Right atrium auricular region (tissue), 2 donors: ENCODE data around the gene PLPPR3. TPM values are rescaled to one million over a fixed set of nuclear protein-coding genes. Genes with fewer than 3 reads are reported as not detected.

Experiments used
- DNase-seq: peaks from one replicate; pipeline ENCODE4 v3.0.0-alpha.2; 2019; ENCODE audit warnings: low spot score
- H3K27ac ChIP-seq, 2 donors: fragments of 200-600 bp; sonication (generic); 1 replicate in 1 of 2; 2 replicates in 1 of 2; pipeline ENCODE4 v1.5.1; 2016 to 2019
- H3K27me3 ChIP-seq, 2 donors: fragments of 200-600 bp; sonication (generic); one replicate each; pipeline versions ENCODE4 v1.5.1 to v1.6.0; 2017 to 2019
- H3K36me3 ChIP-seq: fragments of 200-600 bp; sonication (generic); one replicate; pipeline ENCODE4 v1.5.1; 2016
- H3K4me1 ChIP-seq, 2 donors: fragments of 200-600 bp; sonication (generic); one replicate each; pipeline versions ENCODE4 v1.5.1 to v1.6.0; 2017 to 2019
- H3K4me3 ChIP-seq, 2 donors: fragments of 200-600 bp; sonication (generic); 1 replicate in 1 of 2; 2 replicates in 1 of 2; pipeline ENCODE4 v1.5.1; 2017 to 2019; ENCODE audit warnings: mild to moderate bottlenecking in 1 of 2, moderate library complexity in 1 of 2
- H3K9me3 ChIP-seq, 2 donors: fragments of 200-600 bp; sonication (generic); one replicate each; pipeline ENCODE4 v1.5.1; 2019
- CTCF ChIP-seq, 2 donors: fragments of 200-600 bp; sonication (generic); IDR thresholded peaks; one replicate each; pipeline ENCODE4 v1.5.1; 2019; ENCODE audit warnings: antibody characterized with exemption in 2 of 2
- total RNA-seq, 2 donors: library from RNA; depleted of rRNA; stranded (reverse); fragments of >200 nt; gene quantifications; one replicate each; pipeline ENCODE4 v1.1.0, GENCODE V29; 2016

Gene PLPPR3
- total RNA-seq, 2 donors from 2014 or later: not detected

GRCh38 chr19:776549-776948, 45.2 kb downstream of the PLPPR3 start:
- no peaks in the 10 kb centered on the region for H3K36me3 ChIP-seq
- no peak for TF ChIP-seq CTCF (IDR thresholded peaks at IDR 0.05)
- no peak overlapping the region for H3K27ac ChIP-seq
- H3K4me1 ChIP-seq: no peaks in the 10 kb centered on the region
- DNase-seq: no peak
- H3K4me3 ChIP-seq: no peak overlapping the region
- H3K27me3 ChIP-seq: no peaks in the 10 kb centered on the region
- no peaks in the 10 kb centered on the region for H3K9me3 ChIP-seq

- Histone ChIP-seq H3K4me1 (peaks cover 0 to 3% of the 10 kb centered on the region in 2 donors), H3K27ac (no peak overlapping the region), H3K27me3 (no peaks in the 10 kb centered on the region), H3K4me3 (no peak overlapping the region), H3K9me3 (no peaks in the 10 kb centered on the region), H3K36me3 (no peaks in the 10 kb centered on the region)
- TF ChIP-seq CTCF (IDR thresholded peaks at IDR 0.05): no peak
- no peak for DNase-seq
These were observed 48.9 kb downstream of the PLPPR3 start for GRCh38 chr19:772730-773436.

GRCh38 chr19:772063-772462, 49.7 kb downstream of the PLPPR3 start:
- Histone ChIP-seq H3K27ac (no peak overlapping the region), H3K36me3 (no peaks in the 10 kb centered on the region), H3K4me1 (peaks cover 0 to 3% of the 10 kb centered on the region in 2 donors), H3K9me3 (no peaks in the 10 kb centered on the region), H3K4me3 (no peak overlapping the region), H3K27me3 (no peaks in the 10 kb centered on the region)
- no peak for DNase-seq
- no peak for TF ChIP-seq CTCF (IDR thresholded peaks at IDR 0.05)

GRCh38 chr19:771332-771785, 50.4 kb downstream of the PLPPR3 start:
- Histone ChIP-seq H3K27me3 (no peaks in the 10 kb centered on the region), H3K4me1 (peaks cover 0 to 3% of the 10 kb centered on the region in 2 donors), H3K9me3 (no peaks in the 10 kb centered on the region), H3K27ac (no peak overlapping the region), H3K36me3 (no peaks in the 10 kb centered on the region), H3K4me3 (no peak overlapping the region)
- DNase-seq: no peak
- peak in 1 of 2 donors; percentile 69 for TF ChIP-seq CTCF (IDR thresholded peaks at IDR 0.05)

GRCh38 chr19:769616-770015, 52.1 kb downstream of the PLPPR3 start:
- H3K27ac ChIP-seq: no peak overlapping the region
- H3K36me3 ChIP-seq: no peaks in the 10 kb centered on the region
- no peak overlapping the region for H3K4me3 ChIP-seq
- H3K9me3 ChIP-seq: no peaks in the 10 kb centered on the region
- DNase-seq: no peak
- no peaks in the 10 kb centered on the region for H3K27me3 ChIP-seq
- TF ChIP-seq CTCF (IDR thresholded peaks at IDR 0.05): no peak
- H3K4me1 ChIP-seq: peaks cover 0 to 3% of the 10 kb centered on the region in 2 donors

- no peaks in the 10 kb centered on the region for H3K27me3 ChIP-seq
- H3K4me1 ChIP-seq: peaks cover 0 to 3% of the 10 kb centered on the region in 2 donors
- H3K27ac ChIP-seq: no peak overlapping the region
- no peak overlapping the region for H3K4me3 ChIP-seq
- no peaks in the 10 kb centered on the region for H3K9me3 ChIP-seq
- H3K36me3 ChIP-seq: no peaks in the 10 kb centered on the region
- DNase-seq: no peak
- TF ChIP-seq CTCF (IDR thresholded peaks at IDR 0.05): no peak
These were observed 53.3 kb downstream of the PLPPR3 start for GRCh38 chr19:768424-768823.
